Measurements from ENCODE around the gene TNRC6C.
"Not testable (repeated sequence)": the region's sequence is repeated elsewhere in the genome, so short reads cannot be mapped to it uniquely, and the experiment has no call there.

TNRC6C gene

DNA sequence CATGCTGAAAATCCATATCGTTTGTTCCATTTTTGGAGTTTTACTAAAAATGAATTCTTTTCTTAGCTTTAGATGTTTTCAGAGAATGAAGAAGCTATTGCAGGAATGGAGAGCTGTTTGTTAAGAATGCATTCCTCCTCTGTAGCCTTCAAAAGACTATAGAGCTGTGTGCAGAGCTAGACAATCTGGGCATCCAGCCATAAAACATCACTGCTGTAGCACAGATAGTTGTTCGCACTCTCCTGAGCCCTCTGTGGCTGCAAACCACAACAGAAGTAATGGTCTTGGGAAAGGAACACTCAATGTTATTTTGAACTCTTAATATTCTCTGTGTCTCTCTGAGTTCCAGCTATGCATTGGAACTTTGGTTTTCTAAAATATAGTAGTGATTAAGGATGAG lies 4.9 kb downstream of the TNRC6C start:
- FAIRE-seq: no peak

DNA sequence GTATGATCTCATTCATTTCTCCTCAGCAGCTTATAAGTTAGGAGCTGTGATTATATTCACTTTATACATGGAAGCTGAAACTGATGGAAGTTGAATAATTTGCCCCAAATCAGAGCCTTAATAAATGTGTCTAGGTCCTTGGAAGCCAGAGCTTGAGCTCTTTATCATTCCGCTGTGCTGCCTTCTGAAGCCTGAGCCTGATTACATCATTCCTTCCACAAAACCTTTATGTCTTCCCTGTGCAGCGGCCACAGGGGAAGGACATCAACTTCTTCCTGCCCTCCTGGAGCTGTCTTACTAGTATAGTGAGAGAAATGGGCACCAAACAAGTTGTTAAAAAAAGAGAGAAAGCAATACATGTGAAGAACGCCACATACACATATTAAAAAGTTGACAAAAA lies 6.8 kb downstream of the TNRC6C start:
- FAIRE-seq: no peak

DNA sequence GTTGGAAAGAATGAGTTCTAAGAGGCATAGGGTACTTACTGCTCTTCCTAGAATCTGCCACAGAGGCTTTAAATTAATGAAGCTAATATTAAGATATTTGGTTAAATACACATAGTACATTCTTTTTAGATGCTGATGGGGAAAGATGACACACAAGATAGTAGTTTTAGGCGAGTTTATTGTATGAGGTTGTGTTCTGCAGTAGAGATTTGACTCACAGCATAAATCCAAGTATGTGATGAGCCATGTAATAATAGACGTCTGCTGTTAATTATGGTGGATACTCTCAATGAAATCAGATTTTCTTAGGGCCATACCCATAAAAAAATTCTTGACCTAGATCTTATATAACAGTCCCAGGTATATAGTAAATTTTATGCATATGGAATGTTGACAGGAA lies 8.0 kb downstream of the TNRC6C start:
- no peak for FAIRE-seq

DNA sequence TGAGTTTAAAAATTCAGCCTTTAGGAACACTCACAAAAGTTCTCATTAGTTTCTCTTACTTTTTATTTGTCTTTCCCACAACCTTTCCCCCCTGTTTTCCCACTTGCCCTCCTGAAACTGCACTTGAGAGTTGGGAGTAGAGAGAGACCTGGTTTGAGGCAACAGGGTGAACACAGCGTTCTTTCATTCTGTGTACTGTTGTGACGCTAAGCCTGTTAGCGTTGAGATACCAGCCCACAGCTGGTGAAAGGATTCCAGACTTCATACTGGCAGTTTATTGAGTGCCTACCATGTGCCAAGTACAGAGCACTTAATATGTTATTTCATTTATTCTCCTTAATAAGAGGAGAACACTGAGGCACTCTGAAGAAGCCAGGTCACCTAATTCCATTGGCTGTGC lies 10.3 kb downstream of the TNRC6C start:
- no peak for FAIRE-seq

DNA sequence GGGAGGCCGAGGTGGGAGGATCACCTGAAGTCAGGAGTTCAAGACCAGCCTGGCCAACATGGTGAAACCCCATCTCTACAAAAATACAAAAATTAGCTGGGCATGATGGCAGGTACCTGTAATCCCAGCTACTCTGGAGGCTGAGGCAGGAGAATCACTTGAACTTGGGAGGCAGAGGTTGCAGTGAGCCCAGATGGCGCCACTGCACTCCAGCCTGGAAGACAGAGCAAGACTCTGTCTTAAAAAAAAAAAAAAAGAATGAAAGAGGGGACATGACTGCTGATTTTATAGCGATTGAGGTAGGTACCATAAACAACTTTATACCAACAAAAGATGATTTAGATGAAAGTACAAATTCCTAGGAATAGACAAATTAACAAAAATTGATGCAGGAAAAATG lies 13.8 kb downstream of the TNRC6C start:
- FAIRE-seq: not testable (repeated sequence)

DNA sequence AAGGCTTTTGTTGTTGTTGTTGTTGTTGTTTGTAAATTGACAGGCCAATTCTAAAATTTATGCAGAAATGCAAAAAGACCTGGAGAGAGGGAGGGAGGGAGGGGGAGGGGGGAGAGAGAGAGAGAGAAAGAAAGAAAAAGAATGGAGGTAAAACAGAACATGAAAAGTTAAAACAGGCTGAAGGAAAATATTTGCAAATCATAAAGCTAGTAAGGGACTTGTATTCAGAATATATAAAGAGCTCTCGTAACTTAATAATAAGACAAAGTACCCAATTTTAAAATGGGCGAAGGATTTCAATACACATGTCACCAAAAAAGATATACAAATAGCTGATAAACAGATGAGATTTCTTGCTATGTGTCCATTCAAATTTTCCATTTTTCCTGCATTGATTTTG lies 15.4 kb downstream of the TNRC6C start:
- FAIRE-seq: no peak

DNA sequence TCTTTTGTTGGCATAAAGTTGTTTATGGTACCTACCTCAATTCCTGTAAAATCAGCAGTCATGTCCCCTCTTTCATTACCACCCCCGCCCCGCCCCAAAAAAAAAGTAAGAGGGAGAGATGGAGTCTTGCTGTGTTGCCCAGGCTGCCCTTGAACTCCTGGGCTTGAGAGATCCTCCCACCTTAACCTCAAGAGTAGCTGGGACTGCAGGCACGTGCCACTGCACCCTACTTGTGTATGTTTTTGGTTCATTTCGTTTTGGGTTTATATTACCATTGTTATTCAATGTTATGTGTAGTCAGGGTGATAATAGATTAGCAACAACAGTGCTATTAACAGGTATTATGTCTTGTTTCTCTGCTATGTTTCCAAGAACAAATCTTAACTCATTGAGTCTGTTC lies 15.9 kb downstream of the TNRC6C start:
- FAIRE-seq: no peak

GRCh38 chr17:77982430-77982829 lies 23.9 kb downstream of the TNRC6C start:
- not testable (repeated sequence) for FAIRE-seq

DNA sequence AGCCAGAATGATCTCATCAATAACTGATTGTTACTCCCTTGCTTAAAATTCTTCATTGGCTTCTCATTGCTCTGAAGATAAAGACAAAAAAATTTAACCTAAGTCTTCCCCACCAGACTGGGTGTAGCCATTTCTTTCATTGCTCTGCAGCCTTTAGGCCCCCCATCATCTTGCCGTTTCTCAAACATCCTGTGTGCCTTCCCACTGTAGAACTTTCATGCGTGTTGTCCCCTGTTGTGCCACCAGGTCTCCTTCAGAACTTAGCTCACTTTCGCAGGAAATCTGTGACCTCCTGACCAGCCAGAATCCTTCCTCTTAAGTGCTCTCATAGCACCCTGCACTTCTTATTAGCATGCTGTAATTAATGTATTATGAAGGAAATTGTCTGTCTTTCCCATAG lies 31.8 kb downstream of the TNRC6C start:
- FAIRE-seq: no peak

DNA sequence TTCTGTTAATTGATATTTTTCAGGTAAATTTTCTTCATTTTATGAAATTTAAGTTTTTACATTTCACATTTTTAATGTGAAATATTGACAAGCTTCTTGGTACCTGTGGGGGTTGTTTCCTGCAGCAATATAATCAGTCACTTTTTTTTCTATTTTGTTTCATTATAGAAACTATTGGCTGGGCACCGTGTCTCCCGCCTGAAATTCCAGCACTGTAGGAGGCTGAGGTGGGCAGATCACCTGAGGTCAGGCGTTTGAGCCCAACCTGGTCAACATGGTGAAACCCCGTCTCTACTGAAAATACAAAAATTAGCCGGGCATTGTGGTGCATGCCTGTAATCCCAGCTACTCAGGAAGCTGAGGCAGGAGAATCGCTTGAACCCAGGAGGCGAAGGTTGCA lies 35.2 kb downstream of the TNRC6C start:
- FAIRE-seq: not testable (repeated sequence)

DNA sequence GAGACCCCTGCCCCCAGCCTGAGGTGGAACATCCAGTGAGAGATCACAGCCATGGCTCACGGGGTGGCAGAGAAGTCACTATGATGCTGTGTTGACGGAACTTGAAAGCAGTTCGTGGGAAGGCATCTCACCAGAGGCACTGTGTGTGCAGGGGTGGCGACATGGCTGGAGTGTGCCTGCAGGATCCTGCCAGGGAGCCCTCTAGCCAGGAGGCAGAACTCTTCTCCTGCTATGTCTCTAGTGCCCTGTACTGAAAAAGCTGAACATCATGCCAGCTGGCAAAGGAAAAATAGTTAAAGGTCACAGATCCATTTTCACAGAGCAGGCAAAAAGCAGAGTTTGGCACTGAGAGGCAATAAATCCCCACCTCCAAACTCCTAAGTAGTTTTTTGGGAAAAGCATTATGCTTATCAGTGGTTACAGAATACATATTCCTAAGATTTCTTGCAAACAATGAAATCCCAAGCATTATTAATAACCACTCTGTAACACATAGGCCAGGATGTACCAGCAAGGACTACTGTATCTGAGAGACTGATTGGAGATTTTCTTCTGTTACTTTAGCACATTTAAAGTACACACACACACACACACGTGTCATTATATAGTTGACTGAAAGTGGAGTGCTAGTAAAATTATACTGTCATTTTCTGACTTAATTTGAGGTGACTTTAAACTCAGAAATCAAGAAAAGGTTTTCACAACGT lies 36.8 kb downstream of the TNRC6C start:
- no peak for FAIRE-seq

DNA sequence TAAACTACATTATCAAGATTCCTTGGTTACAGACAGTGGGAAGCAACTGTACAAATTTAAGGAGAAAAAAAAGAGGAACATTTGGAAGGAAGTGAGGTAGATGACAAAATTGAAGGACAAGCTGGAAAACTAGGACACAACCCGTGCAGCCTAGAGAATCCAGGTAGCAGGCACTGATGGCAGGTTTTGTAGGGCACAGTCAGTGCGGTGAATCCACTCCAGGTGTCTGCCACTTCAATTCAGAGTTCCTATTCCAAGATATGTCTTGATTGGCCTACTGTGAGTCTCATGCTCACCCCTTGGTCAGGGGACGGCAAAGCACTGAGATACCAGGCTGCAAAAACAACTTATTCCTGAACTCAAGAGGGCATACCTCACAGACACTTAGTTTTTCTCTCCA lies 37.8 kb downstream of the TNRC6C start:
- no peak for FAIRE-seq

DNA sequence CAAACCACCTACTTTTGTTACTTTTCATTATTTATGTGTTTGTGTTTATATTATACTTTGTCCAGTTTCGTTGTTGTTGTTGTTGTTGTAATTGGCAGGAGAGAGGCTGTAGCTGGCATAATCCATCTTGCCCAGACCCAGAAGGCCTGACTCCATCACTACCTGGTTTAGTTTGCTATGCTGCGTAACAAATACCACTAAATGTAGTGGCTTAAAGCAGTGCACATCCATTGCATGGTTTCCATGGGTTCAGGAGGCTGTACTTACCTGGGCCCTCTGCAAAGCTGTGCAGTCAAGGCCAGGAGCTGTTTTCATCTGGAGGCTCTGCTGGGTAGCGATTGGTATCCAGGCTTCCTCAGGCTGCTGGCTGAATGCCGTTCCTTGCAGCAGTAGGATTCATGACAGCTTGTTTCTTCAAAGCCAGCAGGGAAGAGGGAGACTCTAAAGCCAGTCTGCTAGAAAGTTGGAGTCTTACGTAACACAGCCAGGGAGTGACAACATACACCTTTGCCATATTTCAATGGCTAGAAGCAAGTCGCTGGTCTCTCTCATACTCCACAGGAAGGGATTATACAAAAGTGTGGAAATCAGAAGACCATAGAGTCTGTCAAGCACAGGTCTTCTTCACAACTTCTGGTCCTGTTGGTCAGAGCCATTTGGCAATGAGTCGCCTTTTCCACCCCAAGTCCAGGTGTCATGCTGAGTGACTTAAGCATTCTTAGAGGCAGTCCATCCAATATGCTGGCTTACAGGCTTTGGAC lies 41.1 kb downstream of the TNRC6C start:
- no peak for FAIRE-seq

DNA sequence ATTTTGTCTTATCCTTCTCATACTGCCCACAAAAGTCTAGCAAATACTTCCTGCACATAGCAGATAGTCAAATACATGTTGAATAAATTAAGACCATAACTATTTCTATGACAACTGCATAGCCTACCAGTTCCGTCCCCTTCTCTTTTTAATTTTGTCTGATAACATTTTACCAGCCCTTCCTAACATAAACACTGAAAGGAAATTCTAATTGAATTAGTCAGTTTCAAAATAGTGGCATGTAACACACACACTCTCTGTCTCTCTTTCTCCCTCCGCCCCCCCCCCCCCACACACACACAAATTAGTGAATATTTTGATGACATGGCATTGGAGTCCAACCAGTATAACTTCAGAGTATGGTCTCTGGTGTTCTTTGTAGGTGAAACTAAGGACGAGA lies 41.8 kb downstream of the TNRC6C start:
- no peak for FAIRE-seq

GRCh38 chr17:78001182-78001581 lies 42.7 kb downstream of the TNRC6C start:
- FAIRE-seq: no peak

DNA sequence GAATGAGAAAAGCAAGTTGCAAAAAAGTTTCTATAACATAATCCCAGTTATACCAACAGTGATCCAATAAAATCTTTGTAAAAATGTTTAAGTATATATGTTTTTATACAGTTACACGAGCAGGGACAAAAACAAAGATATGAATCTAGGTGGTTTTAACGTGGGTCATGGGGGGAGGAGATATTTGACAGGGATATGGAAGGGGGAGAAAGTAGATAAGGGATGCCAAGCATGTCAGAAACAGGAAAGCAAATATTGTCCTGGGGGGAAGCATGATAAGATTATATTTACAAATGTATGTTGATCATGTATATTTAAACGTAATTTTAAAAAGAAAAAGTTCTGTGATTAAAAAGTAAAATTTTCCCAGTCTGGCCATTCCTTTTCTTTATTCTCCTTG lies 43.1 kb downstream of the TNRC6C start:
- FAIRE-seq: no peak

GRCh38 chr17:78002166-78002565 lies 43.7 kb downstream of the TNRC6C start:
- no peak for FAIRE-seq

DNA sequence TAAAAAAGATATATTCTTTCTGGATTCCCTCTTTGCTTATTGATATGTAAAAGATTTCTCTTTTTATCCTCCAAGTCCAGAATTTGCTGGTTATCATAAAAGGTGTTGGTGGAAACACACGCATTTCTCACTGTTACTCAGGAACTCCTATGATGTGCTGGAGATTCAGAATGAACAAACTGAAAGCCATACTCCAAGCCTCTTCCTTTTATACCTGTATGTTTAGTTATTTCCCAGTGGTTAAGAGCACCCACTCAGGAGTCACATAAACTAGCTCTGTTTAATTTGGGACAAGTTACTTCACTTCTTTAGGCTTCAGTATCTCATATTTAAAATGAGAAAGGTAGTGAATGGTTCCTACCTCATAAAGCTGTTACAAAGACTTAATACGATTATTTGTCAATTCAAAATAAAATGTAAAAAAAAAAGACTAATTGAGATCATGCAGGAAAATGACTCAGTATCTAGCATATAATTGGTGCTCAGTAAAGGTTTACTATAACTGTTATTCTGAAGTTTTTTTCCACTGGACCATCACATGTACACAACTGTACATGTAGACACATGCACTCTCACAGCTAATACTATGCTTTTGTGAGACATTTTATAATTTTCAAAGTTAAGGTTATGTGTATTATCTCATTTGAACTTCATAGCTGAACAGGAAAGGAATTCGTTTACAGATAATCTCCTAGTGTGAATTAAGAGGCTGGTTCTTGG lies 47.1 kb downstream of the TNRC6C start:
- no peak for FAIRE-seq

GRCh38 chr17:78006338-78006737 lies 47.8 kb downstream of the TNRC6C start:
- no peak for FAIRE-seq

GRCh38 chr17:78007647-78008046 lies 49.1 kb downstream of the TNRC6C start:
- no peak for FAIRE-seq

- no peak for FAIRE-seq
Measured at GRCh38 chr17:78010759-78011158, 52.3 kb downstream of the TNRC6C start.

GRCh38 chr17:78012428-78012827 lies 53.9 kb downstream of the TNRC6C start:
- FAIRE-seq: no peak

- FAIRE-seq: peak; percentile 92
Measured at GRCh38 chr17:78013683-78014467, 55.4 kb downstream of the TNRC6C start.

Measured in A204.1 (cell line).